ENCODE data around the gene SEPTIN10.

GRCh38 chr2:109558076-109558882, 55.5 kb downstream of the SEPTIN10 start:
- TF ChIP-seq CTCF (IDR thresholded peaks at IDR 0.05; ENCODE audit: control extremely low read depth in 1 of 3, insufficient read depth in 1 of 3, low read depth in 1 of 3, low read length in 3 of 3), result no peak
- TF ChIP-seq EZH2 (IDR thresholded peaks at IDR 0.05; ENCODE audit: low read depth, low read length, severe bottlenecking), result no peak
- no peak for TF ChIP-seq RXRA (IDR thresholded peaks at IDR 0.05; ENCODE audit: insufficient read depth, low read depth, low read length)

All from H1 (cell line).